ENCODE measurements around the gene GAREM1. TPM values are rescaled to one million over a fixed set of nuclear protein-coding genes. Genes with fewer than 3 reads are reported as not detected.

Gene GAREM1
- total RNA-seq, 1 donor from 2014 or later = 11.0 TPM

DNA sequence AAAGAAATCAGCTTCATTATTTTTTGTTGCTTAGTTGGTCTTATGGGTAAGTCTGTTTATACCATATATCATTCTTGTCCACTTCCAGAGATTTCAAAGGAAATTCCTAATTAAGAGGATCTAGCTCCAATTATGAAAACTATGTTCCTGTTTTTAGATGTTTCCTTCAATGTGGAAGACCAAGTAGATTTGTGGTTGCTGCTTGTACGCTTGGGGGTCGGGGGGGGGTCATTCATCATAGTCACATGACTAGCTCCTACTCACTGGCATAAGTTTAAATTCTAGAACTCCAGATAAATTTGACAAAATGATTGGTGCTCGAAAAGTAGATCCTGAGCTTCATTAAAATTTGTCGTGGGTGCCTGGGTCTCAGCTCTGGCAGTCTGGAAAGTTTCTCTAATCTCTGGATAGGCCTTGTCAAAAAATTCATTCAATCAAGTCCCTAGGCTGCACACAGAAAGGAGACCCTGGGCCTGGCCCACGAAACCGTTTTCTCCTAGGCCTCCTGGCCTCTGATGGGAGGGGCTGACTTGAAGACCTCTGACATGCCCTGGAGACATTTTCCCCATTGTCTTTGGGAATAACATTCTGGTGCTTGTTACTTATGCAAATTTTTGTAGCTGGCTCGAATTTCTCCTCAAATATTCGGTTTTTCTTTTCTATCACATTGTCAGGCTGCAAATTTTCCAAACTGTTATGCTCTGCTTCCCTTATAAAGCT, 218.4 kb downstream of the GAREM1 start:
- H3K27me3 Mint-ChIP-seq = no peaks in the 10 kb centered on the region
- no peak overlapping the region for H3K4me3 Mint-ChIP-seq (ENCODE audit: low read depth)
- no peak for DNase-seq (ENCODE audit: low spot score, unreplicated experiment)
- TF ChIP-seq, protein P1, sequence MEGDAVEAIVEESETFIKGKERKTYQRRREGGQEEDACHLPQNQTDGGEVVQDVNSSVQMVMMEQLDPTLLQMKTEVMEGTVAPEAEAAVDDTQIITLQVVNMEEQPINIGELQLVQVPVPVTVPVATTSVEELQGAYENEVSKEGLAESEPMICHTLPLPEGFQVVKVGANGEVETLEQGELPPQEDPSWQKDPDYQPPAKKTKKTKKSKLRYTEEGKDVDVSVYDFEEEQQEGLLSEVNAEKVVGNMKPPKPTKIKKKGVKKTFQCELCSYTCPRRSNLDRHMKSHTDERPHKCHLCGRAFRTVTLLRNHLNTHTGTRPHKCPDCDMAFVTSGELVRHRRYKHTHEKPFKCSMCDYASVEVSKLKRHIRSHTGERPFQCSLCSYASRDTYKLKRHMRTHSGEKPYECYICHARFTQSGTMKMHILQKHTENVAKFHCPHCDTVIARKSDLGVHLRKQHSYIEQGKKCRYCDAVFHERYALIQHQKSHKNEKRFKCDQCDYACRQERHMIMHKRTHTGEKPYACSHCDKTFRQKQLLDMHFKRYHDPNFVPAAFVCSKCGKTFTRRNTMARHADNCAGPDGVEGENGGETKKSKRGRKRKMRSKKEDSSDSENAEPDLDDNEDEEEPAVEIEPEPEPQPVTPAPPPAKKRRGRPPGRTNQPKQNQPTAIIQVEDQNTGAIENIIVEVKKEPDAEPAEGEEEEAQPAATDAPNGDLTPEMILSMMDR (IDR thresholded peaks at IDR 0.05; ENCODE audit: unreplicated experiment) = no peak
- H3K4me1 Mint-ChIP-seq (ENCODE audit: low read depth) = no peaks in the 10 kb centered on the region
- H3K27ac Mint-ChIP-seq = peak overlapping the region; percentile 4
- H3K36me3 Mint-ChIP-seq (ENCODE audit: insufficient read depth) = no peaks in the 10 kb centered on the region
- peaks cover 2% of the 10 kb centered on the region for H3K9me3 Mint-ChIP-seq (ENCODE audit: low read depth)

DNA sequence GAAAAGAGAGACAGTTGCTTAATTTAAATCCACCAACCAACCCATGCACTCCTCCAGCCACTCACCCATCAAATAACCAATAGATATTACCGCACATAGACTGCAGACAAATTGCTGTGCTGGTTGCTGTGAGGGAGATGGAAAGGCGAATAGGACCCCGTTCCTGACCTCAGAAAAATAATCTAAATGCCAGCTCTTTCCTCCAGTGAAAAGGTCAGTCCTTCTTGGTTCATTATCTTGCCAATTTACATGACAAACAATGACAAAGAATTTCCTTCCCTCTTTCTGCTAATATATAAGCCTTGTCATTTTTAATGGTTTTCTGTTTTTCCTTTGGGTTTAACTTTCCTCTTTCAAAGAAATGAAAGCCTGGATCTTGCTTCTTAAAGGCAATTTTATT, 219.2 kb downstream of the GAREM1 start:
- Mint-ChIP-seq H3K36me3 (ENCODE audit: insufficient read depth) (no peaks in the 10 kb centered on the region), H3K27ac (no peak overlapping the region), H3K27me3 (no peaks in the 10 kb centered on the region), H3K4me1 (ENCODE audit: low read depth) (no peaks in the 10 kb centered on the region), H3K4me3 (ENCODE audit: low read depth) (no peak overlapping the region), H3K9me3 (ENCODE audit: low read depth) (peaks cover 2% of the 10 kb centered on the region)
- DNase-seq (ENCODE audit: low spot score, unreplicated experiment) = no peak
- TF ChIP-seq, protein P1 (IDR thresholded peaks at IDR 0.05; ENCODE audit: unreplicated experiment) = no peak

DNA sequence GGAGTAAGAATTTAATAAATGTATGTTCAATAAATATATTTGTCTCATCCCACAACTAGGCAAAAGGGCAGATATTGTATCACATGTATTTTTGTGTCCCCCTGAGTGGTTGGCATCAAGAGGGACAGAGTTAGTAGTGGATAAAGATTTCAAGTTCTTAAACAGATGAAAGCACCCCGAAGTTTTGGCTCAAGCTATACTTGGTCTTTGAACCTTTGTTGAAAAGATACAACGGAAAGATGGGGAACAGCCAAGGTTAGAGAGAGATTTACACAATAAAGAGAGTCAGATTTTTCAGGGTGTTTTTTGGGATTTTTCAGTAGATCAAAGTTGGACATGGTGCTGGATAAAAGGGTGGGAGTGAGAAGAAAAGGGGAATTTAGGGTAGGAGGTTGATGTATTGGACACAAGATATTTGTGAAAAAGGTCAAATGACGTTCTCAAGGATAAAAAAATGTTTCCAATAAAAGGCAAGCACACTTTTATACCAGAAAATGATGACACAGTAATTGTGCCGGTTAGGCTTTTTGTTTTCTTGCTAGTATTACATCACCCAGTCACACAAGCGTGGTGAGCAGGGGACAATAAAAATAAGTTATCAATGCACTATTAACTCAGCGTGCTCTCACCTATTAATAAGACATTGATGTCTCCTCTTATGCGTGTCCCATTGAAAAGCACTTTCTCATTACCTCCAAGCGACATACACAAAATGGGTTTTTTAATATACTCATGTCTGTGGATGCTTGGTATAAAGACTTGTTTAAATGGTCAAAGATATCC, 221.3 kb downstream of the GAREM1 start:
- H3K9me3 Mint-ChIP-seq (ENCODE audit: low read depth) = peaks cover 2% of the 10 kb centered on the region
- no peak overlapping the region for H3K27ac Mint-ChIP-seq
- TF ChIP-seq, protein P1 (IDR thresholded peaks at IDR 0.05; ENCODE audit: unreplicated experiment) = no peak
- no peaks in the 10 kb centered on the region for H3K4me1 Mint-ChIP-seq (ENCODE audit: low read depth)
- DNase-seq (ENCODE audit: low spot score, unreplicated experiment) = no peak
- no peaks in the 10 kb centered on the region for H3K27me3 Mint-ChIP-seq
- H3K4me3 Mint-ChIP-seq (ENCODE audit: low read depth) = no peak overlapping the region
- H3K36me3 Mint-ChIP-seq (ENCODE audit: insufficient read depth) = no peaks in the 10 kb centered on the region

DNA sequence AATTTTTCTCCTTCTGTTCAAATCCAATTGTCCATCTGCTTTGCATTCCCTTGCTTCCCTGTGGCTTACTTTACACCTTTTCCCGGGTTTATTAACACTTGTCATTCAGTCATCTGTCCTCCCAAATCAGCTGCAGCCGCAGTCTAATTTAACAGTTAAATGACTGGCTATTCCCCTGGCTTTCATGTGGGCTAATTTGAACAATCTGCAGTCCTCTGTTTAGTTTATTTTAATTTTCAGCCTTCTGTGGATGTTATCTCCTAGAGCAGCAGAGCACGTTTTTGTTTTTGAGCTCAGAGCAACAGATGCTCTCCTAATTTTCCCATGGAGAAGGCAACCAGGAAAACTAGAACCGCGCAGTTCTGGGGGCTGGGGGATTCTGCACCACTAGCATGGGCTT, 225.8 kb downstream of the GAREM1 start:
- H3K4me3 Mint-ChIP-seq (ENCODE audit: low read depth) = no peak overlapping the region
- no peaks in the 10 kb centered on the region for H3K27me3 Mint-ChIP-seq
- H3K4me1 Mint-ChIP-seq (ENCODE audit: low read depth) = no peaks in the 10 kb centered on the region
- TF ChIP-seq, protein P1 (IDR thresholded peaks at IDR 0.05; ENCODE audit: unreplicated experiment) = no peak
- H3K9me3 Mint-ChIP-seq (ENCODE audit: low read depth) = no peaks in the 10 kb centered on the region
- H3K27ac Mint-ChIP-seq = no peak overlapping the region
- H3K36me3 Mint-ChIP-seq (ENCODE audit: insufficient read depth) = no peaks in the 10 kb centered on the region
- DNase-seq (ENCODE audit: low spot score, unreplicated experiment) = no peak

DNA sequence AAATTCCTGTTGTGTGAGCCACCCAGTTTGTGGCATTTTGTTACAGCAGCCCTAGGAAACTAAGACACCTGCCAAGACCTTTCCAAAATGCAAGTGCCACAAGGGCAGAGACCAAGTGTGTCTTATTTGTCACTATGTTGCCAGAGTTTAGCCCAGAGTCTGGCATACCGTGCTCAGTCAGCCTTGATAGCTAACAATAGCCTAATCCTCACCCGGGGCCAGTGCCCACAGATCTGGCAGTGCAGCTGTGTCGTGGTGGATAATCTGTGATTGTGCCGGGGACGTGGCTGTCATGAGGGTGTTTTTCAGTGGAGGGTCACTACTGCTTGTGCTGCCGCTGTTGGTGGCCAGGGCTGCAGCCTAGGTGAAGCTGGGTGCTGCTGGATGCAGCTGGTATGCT, 227.3 kb downstream of the GAREM1 start:
- Mint-ChIP-seq H3K4me1 (ENCODE audit: low read depth) (no peaks in the 10 kb centered on the region), H3K9me3 (ENCODE audit: low read depth) (no peaks in the 10 kb centered on the region), H3K27ac (no peak overlapping the region), H3K27me3 (no peaks in the 10 kb centered on the region), H3K36me3 (ENCODE audit: insufficient read depth) (no peaks in the 10 kb centered on the region), H3K4me3 (ENCODE audit: low read depth) (no peak overlapping the region)
- DNase-seq (ENCODE audit: low spot score, unreplicated experiment) = no peak
- TF ChIP-seq, protein P1 (IDR thresholded peaks at IDR 0.05; ENCODE audit: unreplicated experiment) = no peak

Measured in progenitor cell of endocrine pancreas (in vitro differentiated cells).